Endothelial cell of umbilical vein (primary cell): Measurements from ENCODE around the gene SLC26A11. TPM values are rescaled to one million over a fixed set of nuclear protein-coding genes. Genes with fewer than 3 reads are reported as not detected.

Experiments used
- BruUV-seq: library from RNA; stranded (reverse); fragments of 400-500 nt; replicated peaks from 2 replicates; lab custom pipeline; 2021; lab: Mats Ljungman, UMichigan
- CTCF ChIA-PET: fragments of 300-600, 350-600 bp; sonication (Branson Sonifier 250); formaldehyde crosslinking; loops from one replicate; lab custom pipeline; 2021; ENCODE audit warnings: antibody characterized with exemption, inconsistent platforms; lab: Charles Lee
- POLR2A ChIA-PET: fragments of 300-600, 350-600 bp; sonication (Branson Sonifier 250); formaldehyde crosslinking; loops from one replicate; lab custom pipeline; 2021; ENCODE audit warnings: antibody characterized with exemption, inconsistent platforms; lab: Charles Lee
- DNase-seq: peaks from one replicate; pipeline ENCODE4 v3.0.0-alpha.2; 2011; ENCODE audit warnings: low read depth, low spot score
- FAIRE-seq: peaks from 2 replicates; lab custom pipeline; 2011; peaks lifted over from hg19 to GRCh38; lab: Jason Lieb, UNC
- H2AFZ ChIP-seq: 2 replicates; pipeline ENCODE4 v1.6.0; 2012; ENCODE audit warnings: low read depth, low read length, control low read depth, inconsistent platforms
- H3K27ac ChIP-seq: 2 replicates; pipeline ENCODE4 v1.5.1; 2011; ENCODE audit warnings: low read depth, mild to moderate bottlenecking, control low read depth, low read length, moderate library complexity; ENCODE audit not compliant: insufficient read depth
- H3K27me3 ChIP-seq, 2 experiments: 2 replicates each; pipeline versions ENCODE4 v1.6.0 to v1.6.1; 2011; ENCODE audit warnings: low read length in 2 of 2, mixed read lengths in 1 of 2; ENCODE audit not compliant: control insufficient read depth in 2 of 2, insufficient read depth in 2 of 2
- H3K36me3 ChIP-seq, 2 experiments: 2 replicates in 1 of 2; 3 replicates in 1 of 2; pipeline ENCODE4 v1.5.1; 2011; ENCODE audit warnings: low read length in 2 of 2, mild to moderate bottlenecking in 1 of 2, moderate library complexity in 1 of 2; ENCODE audit not compliant: control insufficient read depth in 2 of 2, insufficient read depth in 2 of 2; ENCODE audit errors: extremely low read depth in 1 of 2
- H3K4me1 ChIP-seq: 3 replicates; pipeline ENCODE4 v1.5.1; 2011; ENCODE audit warnings: mild to moderate bottlenecking, low read length; ENCODE audit not compliant: control insufficient read depth, insufficient read depth; ENCODE audit errors: extremely low read depth
- H3K4me2 ChIP-seq: 2 replicates; pipeline ENCODE4 v1.6.1; 2011; ENCODE audit warnings: low read length, control low read depth, mixed read lengths; ENCODE audit not compliant: insufficient read depth
- H3K4me3 ChIP-seq, 3 experiments: fragments of 200-600 bp in 1 of 3; sonication (generic), shearing (Covaris generic) in 1 of 3; replicated peaks in 1 of 3; 2 replicates each; pipeline ENCODE4 v1.5.1; 2011 to 2016; ENCODE audit warnings: control low read depth in 3 of 3, low read length in 3 of 3, mild to moderate bottlenecking in 2 of 3, inconsistent platforms in 1 of 3, low read depth in 1 of 3, moderate library complexity in 1 of 3; ENCODE audit not compliant: insufficient read depth in 1 of 3
- H3K79me2 ChIP-seq: 2 replicates; pipeline ENCODE4 v1.6.0; 2012; ENCODE audit warnings: low read length, inconsistent platforms; ENCODE audit not compliant: control insufficient read depth, insufficient read depth
- H3K9ac ChIP-seq: replicated peaks from 2 replicates; pipeline ENCODE3; 2011; ENCODE audit warnings: low read length, control low read depth; ENCODE audit not compliant: insufficient read depth; ENCODE audit errors: extremely low read depth
- H3K9me1 ChIP-seq: replicated peaks from 3 replicates; pipeline ENCODE4 v1.6.0; 2011; ENCODE audit warnings: mild to moderate bottlenecking, low read length; ENCODE audit not compliant: control insufficient read depth, insufficient read depth; ENCODE audit errors: extremely low read depth
- H3K9me3 ChIP-seq: replicated peaks from 2 replicates; pipeline ENCODE4 v1.5.1; 2012; ENCODE audit warnings: low read length, inconsistent platforms; ENCODE audit not compliant: control insufficient read depth, insufficient read depth
- H4K20me1 ChIP-seq: replicated peaks from 2 replicates; pipeline ENCODE3; 2011; ENCODE audit warnings: mild to moderate bottlenecking, low read length; ENCODE audit not compliant: control insufficient read depth, insufficient read depth; ENCODE audit errors: extremely low read depth
- EZH2 ChIP-seq: IDR thresholded peaks from 2 replicates; pipeline ENCODE4 v1.6.1; 2012; ENCODE audit warnings: borderline replicate concordance, low read depth, mild to moderate bottlenecking, moderate library complexity, low read length, inconsistent platforms; ENCODE audit not compliant: severe bottlenecking
- FOS ChIP-seq: IDR thresholded peaks from 2 replicates; pipeline ENCODE4 v1.6.1; 2011; ENCODE audit warnings: mild to moderate bottlenecking, low read length, moderate library complexity, borderline replicate concordance; ENCODE audit not compliant: insufficient read depth
- GATA2 ChIP-seq: IDR thresholded peaks from 2 replicates; pipeline ENCODE4 v1.7.0; 2011; ENCODE audit warnings: low read depth, mild to moderate bottlenecking, moderate library complexity, mixed read lengths, low read length; ENCODE audit not compliant: insufficient read length, insufficient read depth
- JUN ChIP-seq: IDR thresholded peaks from 2 replicates; pipeline ENCODE4 v1.6.1; 2011; ENCODE audit warnings: borderline replicate concordance, low read depth; ENCODE audit not compliant: insufficient read length, insufficient read depth
- MAX ChIP-seq: IDR thresholded peaks from 2 replicates; pipeline ENCODE4 v1.6.1; 2011; ENCODE audit not compliant: insufficient read depth, insufficient read length
- MYC ChIP-seq: IDR thresholded peaks from one replicate; pipeline ENCODE4 v1.6.1; 2011; ENCODE audit warnings: mild to moderate bottlenecking, low read depth, low read length
- POLR2A ChIP-seq: IDR thresholded peaks from 2 replicates; pipeline ENCODE4 v1.6.1; 2012; ENCODE audit warnings: low read depth, mild to moderate bottlenecking, control low read depth, low read length
- POLR2AphosphoS5 ChIP-seq: IDR thresholded peaks from 2 replicates; pipeline ENCODE4 v1.6.1; 2012; ENCODE audit warnings: low read depth, mild to moderate bottlenecking, control low read depth, low read length, moderate library complexity; ENCODE audit not compliant: insufficient read depth
- dilution Hi-C: fragments of 300-500 bp; cut with MboI; formaldehyde crosslinking; loops from one replicate; pipeline ENCODE4 v1.15.0; 2019; ENCODE audit warnings: low sequenced_read_pairs; ENCODE audit not compliant: extremely low pct_ligation_motif_present
- intact Hi-C: fragments of 100-400 bp; cut with micrococcal nuclease; formaldehyde crosslinking; loops from one replicate; pipeline ENCODE4 v1.10.0; 2022
- polyA plus RNA-seq, 4 experiments: library from polyadenylated mRNA; depleted of rRNA in 3 of 4; stranded (reverse) in 3 of 4; unstranded in 1 of 4; fragments of >200 nt; gene quantifications; 2 replicates each; pipeline versions ENCODE4 v1.2.1 to v1.2.3, GENCODE V29; 2011 to 2012; ENCODE audit warnings: missing spikeins in 1 of 4
- total RNA-seq: library from RNA; stranded (reverse); gene quantifications from 2 replicates; pipeline ENCODE4 v1.2.3, GENCODE V29; 2021
- TF ChIP-seq, protein P1 (sequence below), 2 donors: IDR thresholded peaks; 1 replicate in 1 of 2; 2 replicates in 1 of 2; pipeline ENCODE4 v1.5.1; 2011; ENCODE audit warnings: low read length in 2 of 2, mild to moderate bottlenecking in 2 of 2, moderate library complexity in 2 of 2, control low read depth in 1 of 2, inconsistent platforms in 1 of 2, low read depth in 1 of 2; ENCODE audit not compliant: insufficient read depth in 1 of 2; ENCODE audit errors: extremely low read depth in 1 of 2

The SLC26A11 gene
- total and polyA plus RNA-seq, 2 donors (not counting 3 experiments of a cell fraction or from before 2014, with no cell fraction given): 25.2 to 33.0 TPM

- no peak overlapping the region for H3K9ac ChIP-seq
- no peak for FAIRE-seq
- dilution Hi-C loops: no loop called here
Observed at GRCh38 chr17:80248894-80249710, 28.9 kb downstream of the SLC26A11 start.

More at GRCh38 chr17:80248894-80249710, 28.9 kb downstream of the SLC26A11 start:
- H3K27ac ChIP-seq: no peak overlapping the region
- H3K9me1 ChIP-seq: no peaks in the 10 kb centered on the region
- TF ChIP-seq MYC: no peak
- TF ChIP-seq JUN: no peak
- TF ChIP-seq, protein P1, sequence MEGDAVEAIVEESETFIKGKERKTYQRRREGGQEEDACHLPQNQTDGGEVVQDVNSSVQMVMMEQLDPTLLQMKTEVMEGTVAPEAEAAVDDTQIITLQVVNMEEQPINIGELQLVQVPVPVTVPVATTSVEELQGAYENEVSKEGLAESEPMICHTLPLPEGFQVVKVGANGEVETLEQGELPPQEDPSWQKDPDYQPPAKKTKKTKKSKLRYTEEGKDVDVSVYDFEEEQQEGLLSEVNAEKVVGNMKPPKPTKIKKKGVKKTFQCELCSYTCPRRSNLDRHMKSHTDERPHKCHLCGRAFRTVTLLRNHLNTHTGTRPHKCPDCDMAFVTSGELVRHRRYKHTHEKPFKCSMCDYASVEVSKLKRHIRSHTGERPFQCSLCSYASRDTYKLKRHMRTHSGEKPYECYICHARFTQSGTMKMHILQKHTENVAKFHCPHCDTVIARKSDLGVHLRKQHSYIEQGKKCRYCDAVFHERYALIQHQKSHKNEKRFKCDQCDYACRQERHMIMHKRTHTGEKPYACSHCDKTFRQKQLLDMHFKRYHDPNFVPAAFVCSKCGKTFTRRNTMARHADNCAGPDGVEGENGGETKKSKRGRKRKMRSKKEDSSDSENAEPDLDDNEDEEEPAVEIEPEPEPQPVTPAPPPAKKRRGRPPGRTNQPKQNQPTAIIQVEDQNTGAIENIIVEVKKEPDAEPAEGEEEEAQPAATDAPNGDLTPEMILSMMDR (IDR thresholded peaks at IDR 0.05; ENCODE audit: extremely low read depth in 1 of 2, insufficient read depth in 1 of 2, low read depth in 1 of 2, low read length in 2 of 2): no peak
- no peak for TF ChIP-seq EZH2
- TF ChIP-seq GATA2: no peak
- TF ChIP-seq POLR2A: no peak
- no peak for TF ChIP-seq POLR2AphosphoS5
- no peak for TF ChIP-seq FOS
- TF ChIP-seq MAX: no peak
- intact Hi-C loops: no loop called here
- H3K27me3 ChIP-seq: no peaks in the 10 kb centered on the region
- H3K79me2 ChIP-seq: no peaks in the 10 kb centered on the region
- BruUV-seq: no TSS peak
- CTCF ChIA-PET: no interaction called here
- peaks cover 4% of the 10 kb centered on the region for H3K4me1 ChIP-seq
- H3K4me3 ChIP-seq: no peak overlapping the region
- H4K20me1 ChIP-seq: no peaks in the 10 kb centered on the region
- peaks cover 0 to 16% of the 10 kb centered on the region in 2 experiments for H3K36me3 ChIP-seq
- no peaks in the 10 kb centered on the region for H3K9me3 ChIP-seq
- no peak overlapping the region for H2AFZ ChIP-seq
- H3K4me2 ChIP-seq: no peak overlapping the region
- POLR2A ChIA-PET: no interaction called here
- DNase-seq: no peak
